Measurements from ENCODE around the gene PDLIM7.
A peak's percentile ranks its signal among the peaks of the same experiment; 100 is the strongest.

PDLIM7 gene

DNA sequence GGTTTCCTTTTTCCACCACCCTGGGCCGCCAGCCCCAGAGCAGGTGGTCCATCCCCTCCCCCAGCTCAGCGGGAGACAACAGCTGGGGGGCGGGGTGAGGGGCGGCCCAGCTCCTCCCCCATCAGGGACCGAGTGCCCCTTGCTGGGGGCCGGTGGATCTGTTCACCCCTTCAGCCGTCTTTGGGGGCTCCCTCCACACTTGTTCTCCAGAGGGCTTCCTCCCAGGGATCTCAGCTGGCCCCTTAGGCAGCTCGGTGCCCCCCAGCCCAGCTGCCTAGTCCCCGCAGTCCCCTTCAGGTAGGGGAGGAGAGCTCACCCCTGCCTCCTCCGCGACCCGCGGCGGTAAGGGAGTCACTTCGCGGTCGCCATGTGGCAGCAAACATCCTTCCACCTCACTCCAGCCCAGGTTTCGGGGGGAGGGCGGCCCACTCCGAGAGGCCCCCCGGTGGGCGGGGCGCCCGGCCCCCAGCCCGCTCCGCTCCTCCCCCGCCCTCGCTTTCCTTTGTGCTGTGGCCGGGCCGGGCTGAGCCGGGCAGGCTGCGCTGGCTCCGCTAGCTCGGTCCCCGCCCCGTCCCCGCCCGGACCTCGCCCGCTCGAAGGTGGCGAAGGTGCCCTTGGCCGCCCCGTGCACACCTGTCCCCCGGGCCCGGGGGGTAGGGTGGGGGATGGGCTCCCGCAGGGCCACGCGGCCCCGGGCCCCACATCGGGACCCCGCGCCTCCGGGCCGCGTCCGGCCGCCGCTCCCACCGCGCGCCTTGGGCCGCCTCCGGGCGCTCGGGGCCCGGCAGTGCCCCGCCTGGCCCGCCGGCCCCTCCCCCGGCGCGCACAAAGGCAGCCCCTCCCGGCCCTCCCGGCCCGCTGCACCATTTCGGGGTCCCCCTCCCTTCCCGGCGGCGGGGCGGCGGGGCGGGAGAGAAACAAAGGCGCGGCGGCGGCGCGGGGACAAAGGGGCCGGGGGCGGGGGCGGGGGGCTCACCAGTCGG lies 24.7 kb downstream of the PDLIM7 start:
- no peak for DNase-seq (ENCODE audit: low spot score)

DNA sequence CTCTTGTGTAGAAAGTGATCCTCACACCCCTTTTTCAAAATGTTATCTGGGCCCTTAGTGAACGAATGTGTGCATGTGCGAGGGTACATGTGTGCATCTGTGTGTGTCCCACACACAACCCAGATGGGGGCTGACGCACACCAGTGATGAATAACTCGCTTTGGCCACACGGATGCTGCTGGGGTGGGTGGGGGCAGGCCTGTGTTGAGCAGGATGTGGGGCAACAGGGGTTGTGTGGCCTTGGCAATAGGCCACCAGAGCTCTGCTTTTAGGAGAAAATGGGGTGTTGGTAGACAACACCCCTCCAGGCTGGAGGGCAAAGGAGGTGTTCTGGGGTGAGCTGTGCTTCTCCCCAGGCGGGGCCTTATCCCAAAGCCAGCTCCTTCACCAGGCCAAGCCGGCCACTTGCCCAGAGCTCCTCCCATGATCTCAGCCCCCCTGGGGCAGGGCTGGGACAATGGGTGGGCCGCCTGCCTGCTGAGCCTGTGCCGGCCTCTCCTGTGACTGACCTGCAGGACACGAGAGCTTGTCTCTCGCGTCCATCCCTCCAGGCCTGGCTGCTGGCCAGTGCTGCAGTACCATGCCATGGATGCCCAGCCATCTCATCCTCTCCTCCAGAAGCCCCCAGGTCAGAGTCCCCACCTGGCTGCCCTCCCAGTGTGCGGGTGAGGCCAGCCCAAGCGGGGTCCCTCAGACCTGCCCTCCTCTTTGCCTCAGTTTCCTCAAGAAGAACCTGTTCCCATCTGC lies 25.6 kb downstream of the PDLIM7 start:
- DNase-seq (ENCODE audit: low spot score) = no peak

DNA sequence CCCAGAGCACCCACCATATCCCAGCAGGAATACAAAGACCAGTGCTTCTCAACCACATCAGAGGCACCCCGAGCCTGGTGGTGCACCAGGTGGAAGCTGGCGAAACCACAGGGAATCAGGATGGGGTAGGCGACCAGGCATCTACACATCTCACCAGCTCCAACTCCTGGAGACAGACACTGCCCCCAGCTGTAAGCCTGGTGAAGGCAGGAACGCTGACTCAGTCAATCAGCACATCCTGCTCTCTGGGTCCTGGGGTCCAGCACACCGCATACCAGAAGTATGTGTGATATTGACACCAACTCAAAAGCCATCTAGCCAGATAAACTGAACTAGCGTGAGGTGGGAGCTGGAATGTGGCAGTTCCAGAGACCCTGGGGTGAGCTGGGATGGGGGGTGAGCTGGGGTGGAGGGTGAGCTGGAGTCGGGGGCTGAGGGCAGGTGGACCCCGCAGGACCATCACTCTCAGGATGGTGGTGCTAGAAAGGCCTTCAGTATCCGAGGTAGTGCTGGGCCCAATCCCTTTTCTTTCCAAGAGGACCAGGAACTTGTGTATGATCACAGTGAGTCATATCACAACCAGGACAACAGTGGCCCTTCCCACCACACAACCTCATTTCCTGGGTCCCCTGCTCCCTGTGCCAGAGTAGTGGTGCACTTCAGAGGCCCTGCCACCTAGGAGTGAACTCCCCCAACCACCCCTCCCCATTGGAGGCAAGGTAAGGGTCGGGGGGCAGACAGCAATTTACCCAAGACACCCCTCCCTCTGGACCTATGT lies 26.5 kb downstream of the PDLIM7 start:
- DNase-seq (ENCODE audit: low spot score) = peak; percentile 59

DNA sequence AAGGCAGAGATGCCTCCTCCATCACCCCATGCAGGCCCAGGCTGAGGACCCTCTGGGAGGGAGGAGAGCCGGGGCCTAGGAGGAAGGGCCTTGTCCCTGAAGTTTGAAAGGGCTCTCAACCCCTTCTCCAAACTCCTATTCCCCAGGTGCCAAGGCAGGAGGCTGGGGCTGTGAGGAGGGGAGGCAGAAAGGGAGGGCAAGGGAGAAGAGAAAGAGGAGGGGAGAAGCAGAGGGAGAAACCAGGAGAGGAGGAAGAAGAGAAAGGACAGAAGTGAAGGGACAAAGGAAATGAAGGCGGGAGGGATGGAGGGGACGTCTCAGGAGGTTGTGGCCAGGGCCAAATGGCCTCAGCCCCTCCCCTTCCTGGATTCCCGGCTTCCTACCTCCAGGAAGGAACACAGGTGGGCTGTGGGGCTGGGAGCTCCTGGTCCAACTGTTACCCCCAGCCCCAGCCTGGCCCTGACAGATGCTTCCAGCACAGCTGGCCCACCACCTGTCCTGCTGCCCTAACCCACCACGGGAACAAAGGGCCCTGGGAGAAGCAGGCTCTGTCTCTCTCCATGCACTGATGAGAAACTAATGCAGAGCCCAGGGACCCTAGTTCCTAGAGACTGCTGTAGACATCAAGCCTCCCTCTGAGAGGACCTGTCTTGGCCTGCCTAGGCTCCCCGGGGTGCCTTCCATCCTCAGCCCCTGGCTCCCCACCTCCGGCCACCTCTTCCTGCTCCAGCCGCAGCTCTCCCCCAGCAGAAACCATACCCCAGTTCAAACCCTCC lies 27.5 kb downstream of the PDLIM7 start:
- DNase-seq (ENCODE audit: low spot score) = no peak

DNA sequence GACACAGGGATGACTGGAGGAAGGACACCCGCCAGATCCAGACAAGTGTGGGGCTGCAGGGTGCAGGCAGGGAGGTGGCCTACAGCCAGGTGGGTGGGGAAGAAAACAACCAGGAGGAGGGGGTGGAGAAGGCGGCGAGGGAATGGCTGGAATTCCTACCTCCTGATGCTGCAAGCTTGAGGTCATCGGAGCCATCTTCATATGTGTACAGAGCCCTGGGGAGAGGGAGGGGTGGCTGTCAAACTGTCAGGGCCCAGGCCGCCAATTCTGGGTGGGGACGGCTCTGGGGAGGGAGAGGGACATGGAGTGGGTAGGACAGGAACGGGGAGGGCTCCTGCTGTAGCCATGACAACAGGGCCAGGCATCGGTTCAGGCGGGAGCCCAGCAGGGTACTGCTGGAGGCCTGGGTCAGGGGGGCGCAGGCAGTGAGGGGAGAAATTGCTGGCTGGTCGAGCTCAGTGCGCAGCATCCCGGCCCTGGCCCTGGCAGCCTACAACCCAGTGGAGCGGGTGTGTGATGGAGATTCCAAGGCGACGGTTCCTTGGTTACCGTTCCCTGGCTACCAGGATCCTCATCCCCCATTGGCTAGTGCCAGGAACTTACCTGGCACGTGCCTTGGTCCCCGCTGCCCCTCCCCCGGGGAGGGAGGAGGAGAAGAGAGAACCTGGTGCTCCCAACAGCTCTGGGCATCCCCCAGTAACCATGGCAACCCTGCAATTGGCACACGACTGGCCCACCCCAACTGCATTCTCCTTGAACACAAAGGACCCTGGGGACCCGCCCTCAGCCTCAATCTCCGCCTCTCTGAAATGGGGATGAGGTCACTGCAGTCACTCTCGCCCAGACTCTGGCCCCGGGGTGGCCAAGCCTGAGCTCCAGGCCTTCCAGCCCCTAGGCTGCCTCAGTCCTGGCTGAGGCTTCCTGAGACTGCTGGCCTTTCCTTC lies 28.4 kb downstream of the PDLIM7 start:
- DNase-seq (ENCODE audit: low spot score) = no peak

DNA sequence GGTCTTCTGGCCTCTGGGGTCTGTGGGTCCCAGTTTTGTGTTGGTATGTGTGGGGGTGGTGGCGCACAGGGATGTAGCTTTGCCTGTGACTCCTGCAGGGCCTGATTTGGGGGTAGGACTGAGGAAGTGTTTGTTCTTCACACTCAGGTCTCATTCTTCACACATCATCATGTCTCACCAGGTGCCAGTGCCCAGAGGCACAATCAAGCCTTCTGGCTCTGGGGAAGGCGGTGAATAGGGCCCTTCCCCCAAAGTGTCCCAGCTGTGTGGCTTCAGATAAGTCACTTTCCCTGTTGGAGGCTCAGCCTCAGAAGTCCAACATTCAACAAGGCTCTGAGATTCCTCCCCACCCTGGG lies 29.1 kb downstream of the PDLIM7 start:
- no peak for DNase-seq (ENCODE audit: low spot score)

DNA sequence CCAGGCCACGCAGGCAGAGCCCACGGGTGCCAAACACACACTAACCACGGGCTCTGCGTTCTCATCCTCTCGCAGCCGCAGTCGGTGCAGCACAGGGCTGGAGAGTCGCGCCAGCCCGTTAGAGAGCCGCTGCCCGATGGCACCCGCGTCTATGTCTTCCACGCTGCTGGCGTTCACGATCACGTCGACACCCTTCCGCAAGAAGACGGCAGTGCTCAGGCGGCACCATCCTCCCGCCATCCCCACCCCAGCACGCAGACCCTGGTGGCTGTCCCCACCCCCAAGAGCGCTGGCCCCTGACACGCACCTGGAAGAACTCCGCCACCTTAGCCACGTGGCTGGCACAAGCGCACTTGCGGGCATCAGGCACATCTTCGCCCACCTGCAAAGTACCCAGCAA lies 30.0 kb downstream of the PDLIM7 start:
- DNase-seq (ENCODE audit: low spot score) = no peak

DNA sequence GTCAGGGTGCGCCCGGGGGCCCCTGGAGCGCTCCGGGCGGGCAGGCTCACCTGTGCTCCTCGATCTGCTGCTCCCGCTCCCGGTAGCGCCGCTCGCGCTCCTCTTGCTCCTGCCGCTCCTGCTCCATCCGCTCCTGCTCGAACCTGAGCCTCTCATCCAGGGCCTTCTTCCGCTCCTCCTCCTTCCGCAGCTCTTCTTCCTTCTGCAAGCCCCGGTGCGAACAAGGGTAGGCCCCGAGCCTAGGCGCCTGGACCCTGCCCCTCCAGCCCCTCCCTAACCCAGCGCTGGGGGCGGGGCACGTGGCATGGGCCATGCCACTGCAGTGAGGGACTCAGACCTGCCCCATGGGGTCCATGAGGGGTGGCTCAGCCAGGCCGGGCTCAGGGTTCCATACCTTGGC lies 30.5 kb downstream of the PDLIM7 start:
- DNase-seq (ENCODE audit: low spot score) = no peak

DNA sequence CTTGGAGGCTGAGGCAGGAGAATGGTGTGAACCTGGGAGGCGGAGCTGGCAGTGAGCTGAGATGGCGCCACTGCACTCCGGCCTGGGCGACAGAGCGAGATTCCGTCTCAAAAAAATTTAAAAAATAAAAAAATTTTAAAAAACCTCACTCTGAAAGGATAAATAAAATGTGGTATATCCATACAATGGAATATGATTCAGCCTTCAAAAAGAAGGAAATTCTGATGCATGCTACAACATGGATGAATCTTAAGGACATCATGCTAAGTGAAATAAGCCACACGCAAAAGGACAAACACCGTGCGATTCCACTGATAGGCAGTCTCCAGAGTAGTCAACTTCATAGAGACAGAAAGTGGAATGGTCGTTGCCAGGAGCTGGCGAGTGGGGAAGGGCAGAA lies 32.4 kb downstream of the PDLIM7 start:
- DNase-seq (ENCODE audit: low spot score) = no peak

DNA sequence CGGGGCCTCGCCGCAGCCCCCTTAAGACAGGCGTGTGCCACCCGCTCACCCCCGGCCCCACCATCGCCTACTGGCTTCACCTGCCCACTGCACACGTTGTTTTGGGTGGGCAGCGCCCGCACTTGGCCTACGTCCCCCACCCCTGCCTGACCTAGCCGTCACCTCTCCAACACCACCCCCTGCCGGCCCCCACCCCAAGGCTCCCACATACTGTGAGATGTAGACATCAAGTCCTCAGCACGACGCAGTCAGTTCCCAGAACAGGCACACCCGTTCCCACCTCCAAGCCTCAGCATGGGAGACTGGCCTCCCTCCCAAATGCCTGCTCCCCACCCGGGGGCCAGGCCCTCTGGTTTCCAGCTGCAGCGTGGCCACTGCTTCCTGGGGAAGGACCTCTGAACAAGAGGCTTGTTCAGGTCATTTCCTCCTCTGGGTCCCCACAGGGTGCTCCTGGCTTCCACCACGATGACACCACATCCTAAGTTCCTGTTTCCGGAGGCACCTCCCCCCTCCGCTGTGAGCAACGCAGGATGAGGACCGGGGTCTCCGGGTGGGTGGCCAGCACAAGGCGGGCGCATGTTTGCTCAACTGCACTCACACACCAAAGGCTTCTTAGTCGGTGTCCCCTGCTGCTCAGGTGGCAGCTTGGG lies 35.3 kb downstream of the PDLIM7 start:
- peak; percentile 93 for DNase-seq (ENCODE audit: low spot score)

DNA sequence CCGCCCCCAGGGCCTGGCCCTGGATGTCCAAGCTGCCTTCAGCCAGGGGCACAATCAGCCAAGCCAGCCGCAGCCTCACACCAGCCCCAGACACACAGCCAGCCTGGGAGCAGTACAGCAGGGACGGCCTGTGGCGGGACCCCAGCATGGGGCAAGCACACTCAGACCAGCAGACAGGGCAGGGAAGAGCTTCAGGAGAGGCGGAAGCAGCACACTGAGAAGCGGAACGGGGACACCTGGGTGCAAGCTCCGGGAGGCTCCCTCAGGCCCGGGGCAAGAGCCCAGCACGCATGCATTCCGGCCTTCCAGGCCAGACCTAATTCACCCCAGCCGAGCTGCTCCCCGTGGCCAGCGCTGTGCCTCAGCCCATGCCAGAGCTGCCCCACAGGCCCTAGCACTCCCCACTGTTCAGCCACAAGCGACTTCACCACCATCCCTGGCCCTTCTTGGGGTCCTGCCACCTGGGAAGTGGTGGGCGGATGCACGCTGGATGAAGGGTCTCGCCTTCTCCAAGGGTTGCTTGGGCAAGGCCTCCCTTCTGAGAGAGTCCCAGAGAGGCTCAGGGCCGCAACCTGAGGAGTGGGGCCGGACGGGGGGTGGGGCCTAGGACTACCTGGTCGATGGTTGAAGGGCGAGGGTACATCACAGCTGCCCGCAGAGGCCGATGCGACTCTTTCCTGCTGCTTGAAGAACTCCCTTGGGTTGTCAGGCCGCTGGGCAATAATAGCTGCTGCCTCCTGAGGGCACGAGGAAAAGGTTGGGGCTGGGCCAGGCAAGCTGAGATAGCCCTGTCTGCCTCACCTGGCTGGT lies 37.4 kb downstream of the PDLIM7 start:
- no peak for DNase-seq (ENCODE audit: low spot score)

DNA sequence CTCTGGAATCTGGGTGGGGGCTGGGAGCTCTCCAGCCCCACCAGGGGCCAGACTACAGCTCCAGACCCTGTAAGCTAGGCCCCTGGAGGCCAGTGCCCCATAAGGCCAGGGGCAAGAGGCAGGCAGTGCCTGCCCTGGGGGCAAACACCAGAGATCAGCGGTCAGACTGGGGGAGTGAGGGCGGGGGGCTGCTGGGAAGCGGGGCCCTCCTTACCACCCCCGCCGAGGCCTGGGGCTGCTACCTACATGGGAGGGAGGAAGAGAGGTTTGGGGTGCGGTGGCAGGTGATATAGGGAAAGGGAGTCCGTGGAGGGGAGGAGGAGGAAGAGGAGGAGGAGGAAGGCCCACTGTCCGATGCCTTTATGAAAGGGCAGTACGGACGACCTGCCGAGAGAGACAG lies 38.0 kb downstream of the PDLIM7 start:
- DNase-seq (ENCODE audit: low spot score) = no peak

DNA sequence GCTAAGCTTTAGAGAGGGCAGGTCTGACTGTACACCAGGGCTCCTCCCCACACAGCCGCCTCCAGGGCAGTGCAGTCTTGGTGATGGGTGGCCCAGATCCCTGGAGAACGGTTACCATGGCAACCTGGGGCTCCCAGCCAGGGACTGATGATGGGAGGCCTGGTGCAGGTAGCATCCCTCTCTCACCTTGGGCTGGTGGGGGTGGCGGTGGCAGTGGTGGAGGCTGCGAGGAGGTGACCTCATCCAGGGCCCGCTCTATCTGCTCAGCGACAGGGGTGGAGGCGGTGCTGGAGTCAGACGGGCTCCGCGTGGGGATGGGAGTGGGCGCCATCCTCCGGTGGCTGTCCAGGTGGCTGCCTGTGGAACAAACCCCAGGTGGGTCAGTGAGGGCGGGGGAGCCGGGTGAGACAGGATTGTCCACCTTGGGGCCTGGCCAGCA lies 38.5 kb downstream of the PDLIM7 start:
- no peak for DNase-seq (ENCODE audit: low spot score)

DNA sequence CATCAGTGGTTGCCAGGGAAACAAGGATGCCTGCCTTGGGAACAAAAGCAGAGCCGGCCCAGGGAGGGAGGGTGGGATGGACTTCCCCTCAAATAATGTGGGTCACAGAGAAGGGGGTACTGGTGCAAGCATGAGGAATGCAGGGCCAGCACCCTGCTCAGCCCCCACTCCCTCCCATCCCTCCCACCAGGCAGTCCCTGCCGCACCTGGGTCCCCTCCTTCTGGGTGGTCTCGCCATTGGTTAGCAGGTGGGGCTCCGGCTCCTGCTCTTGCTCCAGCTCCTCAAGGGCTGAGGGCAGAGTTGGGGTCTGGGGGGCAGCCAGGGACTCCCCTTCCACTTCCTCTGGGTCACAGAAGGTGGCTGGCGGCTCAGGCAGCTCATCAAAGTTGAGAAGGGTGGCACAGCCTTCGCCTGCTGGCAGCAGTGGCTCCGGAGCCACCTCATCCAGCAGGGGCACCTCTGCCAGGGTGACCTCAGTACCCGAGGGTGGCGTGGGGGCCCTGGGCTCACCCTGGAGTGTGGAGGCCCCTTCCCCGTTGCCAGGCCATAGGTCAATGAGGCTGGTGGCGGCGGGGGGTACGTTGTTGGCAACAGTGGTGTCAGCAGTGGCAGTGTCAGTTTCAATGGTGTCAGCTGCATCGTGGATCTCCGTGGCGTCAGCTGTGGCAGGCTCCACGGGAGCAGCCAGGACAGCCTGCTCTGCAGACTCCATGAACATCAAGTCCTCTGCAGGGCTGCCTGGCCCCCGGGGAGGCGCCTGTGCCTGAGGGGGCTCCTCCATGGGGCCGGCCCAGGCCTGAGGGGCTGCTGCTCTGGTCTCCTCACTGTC lies 39.3 kb downstream of the PDLIM7 start:
- no peak for DNase-seq (ENCODE audit: low spot score)

DNA sequence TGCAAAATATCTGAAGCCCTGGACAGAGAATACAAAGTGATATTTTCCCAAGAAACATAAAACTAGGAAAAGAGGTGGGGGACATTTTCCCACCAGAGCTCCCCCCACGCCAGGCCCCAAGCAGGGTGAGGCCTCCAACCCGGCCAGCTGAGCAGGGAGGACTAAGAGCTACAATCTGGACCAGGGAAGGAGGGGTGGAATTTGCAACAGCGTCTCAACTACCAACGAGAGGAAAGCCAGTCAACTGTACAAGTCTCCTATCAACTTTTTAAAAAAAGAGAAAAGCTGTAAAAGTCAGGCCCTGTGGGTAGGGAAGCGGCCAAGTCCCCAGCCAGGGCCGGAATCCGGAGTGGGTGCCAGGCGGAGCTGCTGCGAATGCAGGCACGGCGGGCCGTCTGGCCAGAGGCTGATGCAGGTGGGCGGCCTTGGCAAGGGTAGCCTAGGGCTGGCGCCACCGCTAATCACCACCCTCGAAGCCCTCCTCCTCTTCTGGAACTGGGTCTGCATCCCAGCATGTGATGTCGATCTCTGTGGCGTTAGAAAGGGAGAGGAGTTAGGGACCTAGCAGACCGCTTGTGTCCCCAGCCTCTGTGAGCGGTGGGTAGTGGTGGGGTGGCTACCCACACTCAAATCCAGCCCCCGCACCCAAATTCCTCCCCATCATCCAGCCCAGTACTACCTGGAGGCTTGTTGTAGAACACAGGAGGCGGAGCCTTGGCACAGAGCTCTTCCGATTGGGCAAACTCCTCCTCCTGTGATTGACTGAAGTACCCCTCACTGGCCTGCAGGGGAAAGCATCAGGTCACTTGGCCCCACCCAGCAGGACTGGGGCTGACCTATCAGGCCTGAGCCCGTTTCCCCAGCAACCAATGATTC lies 40.2 kb downstream of the PDLIM7 start:
- DNase-seq (ENCODE audit: low spot score) = peak; percentile 97

DNA sequence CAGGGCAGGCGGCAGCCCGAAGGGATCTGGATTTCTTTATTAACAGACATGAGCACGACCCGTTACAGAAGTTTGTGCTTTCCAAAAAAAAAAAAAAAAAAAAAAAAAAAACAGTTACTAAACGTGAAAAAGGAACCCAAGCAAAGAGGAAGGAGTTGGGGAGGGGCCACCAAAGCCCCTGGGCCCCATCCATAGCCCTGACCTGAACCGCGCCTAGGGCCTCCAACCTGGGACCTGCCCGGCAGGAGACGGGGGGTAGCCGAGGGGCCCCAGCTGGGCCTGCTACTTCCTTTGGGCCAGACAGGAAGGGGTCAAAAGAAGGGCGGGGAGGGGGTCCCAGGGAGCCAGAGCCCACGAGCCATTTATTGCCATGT lies 40.8 kb downstream of the PDLIM7 start:
- DNase-seq (ENCODE audit: low spot score) = no peak
